ENCODE results near the gene COX6A2.

The COX6A2 gene

DNA sequence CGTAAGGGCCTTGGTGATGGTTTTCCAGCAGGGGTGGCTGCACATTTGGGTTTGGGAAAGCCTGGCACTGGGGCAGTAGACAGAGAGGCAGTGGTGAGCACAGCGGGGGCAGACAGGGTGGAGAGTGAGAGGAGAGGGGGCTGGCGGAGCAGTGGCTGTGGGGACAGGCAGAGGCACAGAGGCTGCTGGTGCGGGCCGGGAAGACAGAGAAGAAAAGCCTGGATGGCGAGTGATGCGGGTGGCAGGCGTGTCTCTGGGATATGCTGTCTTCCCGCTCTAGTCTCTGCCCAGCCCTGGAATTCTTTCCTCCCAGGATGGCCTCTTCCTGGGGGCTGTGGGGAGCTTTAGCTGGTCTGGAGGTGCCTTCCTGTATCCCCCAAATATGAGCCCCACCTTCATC, 18.1 kb downstream of the COX6A2 start:
- DNase-seq (ENCODE audit: low read depth in 2 of 2): no peak

DNA sequence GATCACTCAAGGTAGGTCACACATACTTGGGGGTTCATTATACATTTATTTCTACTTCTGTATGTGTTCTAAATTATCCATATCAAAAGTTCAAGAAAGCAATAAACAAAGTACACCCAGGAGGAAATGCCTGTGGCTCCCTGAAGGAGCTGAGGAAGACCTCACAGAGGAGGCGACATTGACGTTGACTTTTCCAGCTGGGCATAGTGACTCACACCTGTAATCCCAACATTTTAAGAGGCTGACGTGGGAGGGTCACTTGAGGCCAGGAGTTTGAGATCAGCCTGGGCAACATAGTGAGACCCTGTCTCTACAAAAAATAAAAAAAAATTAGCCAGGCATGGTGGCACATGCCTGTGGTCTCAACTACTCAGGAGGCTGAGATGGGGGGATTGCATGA, 18.7 kb downstream of the COX6A2 start:
- DNase-seq (ENCODE audit: low read depth in 2 of 2): no peak

DNA sequence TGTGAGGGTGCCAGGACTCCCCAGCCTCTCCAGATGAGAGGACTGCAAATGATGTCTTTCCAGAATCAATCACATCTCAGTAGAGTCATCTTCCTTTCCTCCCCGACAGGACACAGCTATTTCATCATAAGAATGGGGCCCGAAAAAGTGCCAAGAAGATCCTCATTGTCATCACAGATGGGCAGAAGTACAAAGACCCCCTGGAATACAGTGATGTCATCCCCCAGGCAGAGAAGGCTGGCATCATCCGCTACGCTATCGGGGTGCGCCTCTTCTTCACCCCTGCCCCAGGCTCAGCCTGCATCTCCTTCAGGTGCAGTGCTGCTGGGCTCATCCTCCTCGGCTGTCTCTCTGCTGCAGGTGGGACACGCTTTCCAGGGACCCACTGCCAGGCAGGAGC, 20.8 kb downstream of the COX6A2 start:
- no peak for DNase-seq (ENCODE audit: low read depth in 2 of 2)

DNA sequence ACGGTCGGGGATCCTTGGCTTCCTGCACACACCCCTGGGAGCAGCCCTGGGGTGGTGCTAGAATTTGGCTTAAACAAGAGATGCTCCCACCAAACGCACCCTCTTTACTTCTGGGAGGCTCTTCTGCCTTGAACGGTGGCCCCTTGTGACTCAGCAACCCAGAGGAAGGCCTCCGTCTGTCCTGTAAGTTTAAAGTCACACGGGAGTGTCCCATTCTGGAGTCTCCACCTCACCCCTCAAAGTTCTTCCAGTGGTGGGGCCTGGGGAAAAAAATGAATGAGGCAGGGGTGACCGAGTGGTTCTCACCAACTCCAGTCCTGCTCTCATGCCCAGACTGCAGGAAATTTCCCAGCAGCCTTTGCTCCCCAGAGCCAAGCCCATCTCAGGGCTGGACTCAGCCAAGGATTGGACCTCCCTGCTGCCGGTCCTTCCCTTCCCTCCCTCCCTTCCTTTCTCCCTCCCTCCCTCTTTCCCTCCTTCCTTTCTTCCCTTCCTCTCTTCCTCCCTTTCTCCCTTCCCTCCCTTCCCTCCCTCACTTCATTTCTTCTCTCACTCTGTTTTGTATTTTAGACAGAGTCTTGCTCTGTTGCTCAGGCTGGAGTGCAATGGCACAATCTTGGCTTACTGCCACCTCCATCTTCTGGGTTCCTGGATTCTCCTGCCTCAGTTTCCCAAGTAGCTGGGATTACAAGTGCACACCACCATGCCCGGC, 23.7 kb downstream of the COX6A2 start:
- no peak for DNase-seq (ENCODE audit: low read depth in 2 of 2)

DNA sequence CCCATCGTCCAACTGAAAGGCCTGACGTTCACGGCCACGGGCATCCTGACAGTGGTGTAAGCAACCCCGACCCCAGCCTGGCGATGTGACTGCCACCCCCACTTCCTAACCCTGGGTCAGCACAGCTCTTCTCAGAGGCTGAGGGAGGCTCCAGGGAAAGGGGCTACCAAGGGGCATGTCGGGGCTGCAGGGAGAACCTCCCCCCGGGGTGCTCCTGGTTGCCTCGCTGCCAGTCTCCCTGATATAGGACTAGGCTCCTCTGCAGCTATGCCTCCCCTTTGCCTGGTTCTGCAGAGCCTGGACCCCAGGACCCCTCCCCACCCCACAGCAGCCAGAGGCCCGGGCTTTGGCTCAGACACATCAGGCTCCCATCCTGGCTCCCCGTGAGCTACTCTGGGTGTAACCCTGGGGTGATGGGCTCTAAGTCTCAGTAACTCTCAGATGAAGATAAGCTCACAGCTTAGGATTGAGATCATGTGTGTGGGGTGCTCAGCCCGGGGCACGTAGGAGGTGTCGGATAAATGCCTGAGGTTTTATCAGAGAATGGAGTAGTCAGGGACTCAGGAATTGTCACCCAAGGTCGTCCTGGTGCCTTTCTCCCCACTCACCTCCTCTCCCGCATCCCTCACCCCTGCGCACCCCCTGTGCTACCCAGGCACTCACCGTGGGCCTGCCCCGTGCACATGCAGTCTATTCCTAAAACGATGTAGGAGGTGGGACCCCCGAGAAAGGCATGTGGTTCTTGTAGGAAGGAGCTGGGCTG, 24.4 kb downstream of the COX6A2 start:
- no peak for DNase-seq (ENCODE audit: low read depth in 2 of 2)

DNA sequence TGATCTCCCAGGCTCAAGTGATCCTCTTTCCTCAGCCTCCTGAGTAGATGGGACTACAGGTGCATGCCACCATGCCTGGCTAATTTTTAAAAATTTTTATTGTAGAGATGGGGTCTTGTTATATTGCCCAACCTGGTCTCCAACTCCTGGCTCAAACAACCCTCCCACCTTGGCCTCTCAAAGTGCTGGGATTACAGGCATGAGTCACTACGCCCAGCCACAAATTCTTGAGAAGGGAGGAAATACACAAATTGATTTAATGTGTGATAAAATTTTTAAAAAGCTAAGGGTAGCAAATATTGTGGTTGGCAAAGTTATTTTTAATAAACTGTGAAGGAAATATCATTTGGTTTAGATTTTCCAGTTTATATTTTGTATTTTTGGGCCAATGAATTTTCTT, 25.5 kb downstream of the COX6A2 start:
- no peak for DNase-seq (ENCODE audit: low read depth in 2 of 2)

DNA sequence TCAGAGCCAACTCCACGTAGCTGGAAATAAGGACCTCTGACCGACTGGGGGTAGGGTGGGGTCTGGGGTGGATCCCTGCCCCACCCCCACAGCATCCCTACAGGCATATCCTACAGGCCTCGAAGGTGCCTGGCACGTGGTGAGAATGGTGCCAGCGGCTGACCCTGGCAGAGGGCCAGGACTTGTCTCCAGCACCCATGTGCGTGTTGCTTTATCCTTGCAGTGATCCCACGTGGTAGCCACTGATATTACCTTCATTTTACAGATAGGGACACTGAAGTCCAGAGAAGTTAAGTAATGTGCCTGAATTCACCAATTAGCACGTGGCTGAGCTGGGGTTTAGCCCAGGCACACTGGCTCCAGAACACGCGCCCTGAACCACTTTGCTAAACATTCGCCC, 26.7 kb downstream of the COX6A2 start:
- no peak for DNase-seq (ENCODE audit: low read depth in 2 of 2)

DNA sequence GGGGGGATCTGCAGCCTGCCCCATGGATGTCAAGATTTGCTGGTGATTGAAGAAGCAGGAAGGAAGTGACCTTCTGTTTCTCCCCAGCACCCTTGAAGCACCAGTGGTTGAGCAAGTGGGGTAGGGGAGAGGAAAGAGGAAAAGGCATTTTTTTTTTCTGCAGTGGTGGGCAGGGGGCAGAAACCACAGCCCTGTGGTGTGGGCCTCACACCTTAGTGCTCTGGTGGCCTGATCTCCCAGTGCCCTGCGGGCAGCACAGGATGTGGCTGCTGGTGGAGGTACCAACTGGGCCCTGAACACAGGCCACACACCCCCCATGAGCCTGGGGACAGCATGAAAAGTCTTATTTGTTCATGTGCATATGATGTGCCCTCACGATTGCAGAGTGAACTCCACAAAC, 28.0 kb downstream of the COX6A2 start:
- peak in 1 of 2 donors; percentile 6 for DNase-seq (ENCODE audit: low read depth in 2 of 2)

DNA sequence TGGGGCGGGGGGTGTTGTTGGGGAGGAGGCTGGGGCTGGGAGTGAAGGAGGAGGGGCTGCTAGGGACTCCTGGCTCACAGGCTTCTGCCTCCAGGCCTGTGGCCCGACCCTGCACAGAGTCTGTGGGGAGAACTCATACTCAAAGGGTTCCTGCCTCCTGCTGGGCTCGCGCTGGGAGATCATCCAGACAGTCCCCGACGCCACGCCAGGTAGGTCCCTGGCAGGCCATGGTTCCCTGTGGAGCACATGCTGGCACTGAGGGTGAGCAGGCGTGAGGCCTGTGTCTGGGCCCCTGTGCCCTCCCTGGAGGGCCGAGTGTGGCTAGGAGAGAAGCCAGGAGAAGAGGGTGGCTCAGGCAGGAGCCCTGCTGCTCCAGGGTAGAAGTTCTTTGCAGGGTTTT, 30.5 kb downstream of the COX6A2 start:
- no peak for DNase-seq (ENCODE audit: low read depth in 2 of 2)

DNA sequence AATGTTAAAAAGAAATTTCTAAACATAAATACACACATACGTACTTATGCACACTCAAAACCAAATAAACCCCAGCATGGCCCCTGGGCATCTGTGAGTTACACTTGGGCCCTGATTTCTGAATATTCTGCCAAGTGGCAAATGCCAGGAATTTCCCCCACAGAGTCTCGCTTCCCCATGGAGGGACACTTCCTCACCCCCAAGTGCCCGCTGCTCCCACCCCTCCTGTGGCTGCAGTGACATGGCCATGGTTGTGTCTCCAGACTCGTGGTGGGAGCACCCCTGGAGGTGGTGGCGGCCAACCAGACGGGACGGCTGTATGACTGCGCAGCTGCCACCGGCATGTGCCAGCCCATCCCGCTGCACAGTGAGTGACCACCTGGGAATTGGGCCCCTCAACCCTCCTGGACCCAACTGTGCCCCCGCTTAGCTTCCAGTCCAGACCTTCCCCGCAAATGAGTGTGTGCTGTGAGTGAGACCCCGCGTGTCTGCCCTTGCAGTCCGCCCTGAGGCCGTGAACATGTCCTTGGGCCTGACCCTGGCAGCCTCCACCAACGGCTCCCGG, 31.0 kb downstream of the COX6A2 start:
- DNase-seq (ENCODE audit: low read depth in 2 of 2): no peak

DNA sequence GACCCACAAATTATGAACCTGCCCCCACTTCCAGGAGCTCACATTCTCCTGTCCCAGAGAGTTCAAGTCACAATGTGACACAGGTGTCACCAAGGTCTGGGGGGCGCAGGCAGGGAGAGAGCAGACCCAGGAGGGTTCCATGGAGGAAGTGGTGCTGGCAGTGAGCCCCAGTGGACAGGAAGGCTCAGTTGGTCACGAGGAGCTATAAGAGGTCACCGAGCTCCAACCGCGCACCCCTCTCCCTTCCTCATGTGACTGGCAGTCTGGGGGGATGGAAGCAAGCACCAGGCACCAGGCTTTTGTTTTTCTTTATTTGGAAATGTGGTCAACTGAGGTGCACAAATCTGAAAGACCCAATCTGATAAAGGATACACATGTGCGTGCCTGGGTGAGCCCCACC, 32.5 kb downstream of the COX6A2 start:
- DNase-seq (ENCODE audit: low read depth in 2 of 2): no peak

DNA sequence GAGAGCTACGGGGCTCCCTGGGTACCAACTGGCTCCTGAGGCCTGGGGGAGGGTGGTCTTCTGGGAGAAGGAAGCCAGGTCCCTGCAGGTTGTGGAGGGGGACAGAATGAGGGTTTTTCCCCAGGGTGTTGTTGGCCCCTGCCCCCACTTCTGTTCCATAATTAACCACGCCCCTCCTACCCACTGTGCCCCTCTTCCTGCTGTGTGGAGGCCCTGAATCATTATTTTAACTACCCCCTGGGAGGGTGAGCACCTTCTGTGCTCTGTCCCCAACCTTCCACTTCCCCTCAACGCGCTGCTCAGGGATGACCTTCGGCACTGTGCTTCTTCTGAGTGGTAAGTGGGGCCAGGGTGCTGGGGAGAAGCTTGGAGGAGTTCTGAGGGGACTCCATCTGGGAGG, 35.1 kb downstream of the COX6A2 start, which contains the start of gene ITGAD:
TSS of gene ITGAD (plus strand) at position 280 of the 400 bp plus-strand sequence. CDS start at position 306, 26 bp downstream.
- no peak for DNase-seq (ENCODE audit: low read depth in 2 of 2)

DNA sequence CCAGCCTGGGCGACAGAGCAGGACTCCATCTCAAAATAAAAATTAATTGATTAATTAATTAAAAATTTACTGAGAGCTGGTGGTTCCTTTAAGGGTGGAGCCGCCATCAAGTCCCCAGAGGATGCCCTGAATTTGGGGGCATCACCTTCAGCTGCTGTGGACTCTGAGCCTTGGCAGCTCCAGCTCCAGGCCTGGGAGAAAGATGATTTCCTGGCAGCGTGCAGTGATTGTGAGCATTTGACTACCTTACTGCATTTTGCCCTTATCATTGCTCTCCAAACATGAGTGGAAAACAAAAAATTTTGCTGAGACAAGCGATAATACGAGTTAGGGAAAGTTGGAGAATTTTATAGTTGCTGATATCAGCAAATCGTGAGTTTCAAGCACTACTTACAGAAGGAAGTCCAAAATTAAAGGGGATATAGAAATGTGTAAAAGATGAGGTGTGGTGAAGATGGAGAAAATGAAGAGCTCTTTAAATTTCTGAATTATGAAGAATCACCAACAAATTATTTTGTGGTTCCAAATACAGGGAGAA, 37.6 kb downstream of the COX6A2 start:
- no peak for DNase-seq (ENCODE audit: low read depth in 2 of 2)

DNA sequence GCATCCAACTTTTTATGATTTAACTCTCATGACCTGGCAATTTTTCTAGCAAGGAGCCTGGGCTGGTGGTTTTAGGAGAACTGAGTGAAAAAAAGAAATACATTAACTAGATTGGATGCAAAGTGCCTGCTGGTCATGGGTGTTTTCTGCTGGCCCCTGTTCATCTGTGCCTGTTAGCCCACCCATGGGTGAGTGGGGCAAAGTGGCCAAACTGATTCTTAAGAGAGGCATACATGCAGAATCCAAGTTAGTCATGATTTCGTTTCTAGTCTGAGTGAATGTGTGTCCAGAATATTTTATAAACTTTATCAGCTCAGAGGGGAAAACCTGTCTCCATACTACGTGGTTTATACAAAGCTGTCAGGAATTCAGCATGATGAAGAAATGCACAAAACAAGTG, 39.6 kb downstream of the COX6A2 start:
- DNase-seq (ENCODE audit: low read depth in 2 of 2): no peak

DNA sequence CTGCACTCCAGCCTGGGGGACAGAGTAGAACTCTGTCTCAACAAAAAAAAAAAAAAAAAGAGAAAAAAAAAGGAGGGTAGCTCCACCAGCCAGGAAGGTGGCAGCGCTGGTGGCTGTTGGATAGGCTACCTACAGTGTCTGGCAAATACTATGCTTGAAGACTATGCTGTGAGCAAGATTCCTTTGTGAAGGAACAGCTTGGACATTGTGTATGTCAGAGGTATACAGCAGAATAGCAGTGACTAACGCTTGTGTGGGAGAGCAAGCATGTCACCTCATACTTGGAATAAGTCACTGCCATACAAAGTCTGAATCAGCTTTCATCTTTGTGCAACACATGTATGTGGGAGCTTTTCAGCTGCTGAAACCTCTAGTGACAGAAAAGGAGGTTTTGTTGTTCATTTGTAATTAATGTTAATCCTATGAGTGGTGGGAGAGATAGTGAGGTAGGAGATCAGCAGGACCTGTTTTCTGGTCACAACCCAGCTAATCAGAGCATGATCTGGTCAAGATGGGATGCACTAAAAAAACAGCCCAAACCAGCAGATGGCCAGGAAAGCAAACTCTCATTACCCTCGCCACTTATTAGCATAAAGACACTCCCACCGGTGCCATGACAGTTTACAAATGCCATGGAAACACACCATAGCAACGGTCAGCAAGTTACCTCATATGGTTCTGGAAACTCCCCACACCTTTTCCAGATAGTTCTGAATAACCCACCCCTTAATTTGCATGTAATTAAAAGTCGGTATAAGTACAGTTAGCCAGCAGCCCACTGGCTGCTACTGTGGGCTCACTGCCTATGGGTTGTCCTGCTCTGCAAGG, 41.8 kb downstream of the COX6A2 start:
- DNase-seq (ENCODE audit: low read depth in 2 of 2): no peak

DNA sequence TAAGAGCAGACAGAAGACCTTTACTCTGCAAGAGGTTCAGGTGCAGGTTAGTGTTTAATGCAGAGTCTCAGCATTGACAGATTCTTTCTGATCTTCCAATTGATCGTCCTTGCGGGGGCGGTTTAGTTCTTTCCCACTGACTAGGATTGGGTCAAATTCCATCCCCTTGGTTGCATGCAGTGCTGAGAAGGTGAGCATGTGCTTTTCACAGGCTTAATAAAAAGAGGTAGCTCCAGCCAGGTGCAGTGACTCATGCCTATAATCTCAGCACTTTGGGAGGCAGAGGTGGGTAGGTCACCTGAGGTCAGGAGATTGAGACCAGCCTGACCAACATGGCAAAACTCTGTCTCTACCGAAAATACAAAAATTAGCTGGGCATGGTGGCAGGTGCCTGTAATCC, 42.5 kb downstream of the COX6A2 start:
- DNase-seq (ENCODE audit: low read depth in 2 of 2): no peak

DNA sequence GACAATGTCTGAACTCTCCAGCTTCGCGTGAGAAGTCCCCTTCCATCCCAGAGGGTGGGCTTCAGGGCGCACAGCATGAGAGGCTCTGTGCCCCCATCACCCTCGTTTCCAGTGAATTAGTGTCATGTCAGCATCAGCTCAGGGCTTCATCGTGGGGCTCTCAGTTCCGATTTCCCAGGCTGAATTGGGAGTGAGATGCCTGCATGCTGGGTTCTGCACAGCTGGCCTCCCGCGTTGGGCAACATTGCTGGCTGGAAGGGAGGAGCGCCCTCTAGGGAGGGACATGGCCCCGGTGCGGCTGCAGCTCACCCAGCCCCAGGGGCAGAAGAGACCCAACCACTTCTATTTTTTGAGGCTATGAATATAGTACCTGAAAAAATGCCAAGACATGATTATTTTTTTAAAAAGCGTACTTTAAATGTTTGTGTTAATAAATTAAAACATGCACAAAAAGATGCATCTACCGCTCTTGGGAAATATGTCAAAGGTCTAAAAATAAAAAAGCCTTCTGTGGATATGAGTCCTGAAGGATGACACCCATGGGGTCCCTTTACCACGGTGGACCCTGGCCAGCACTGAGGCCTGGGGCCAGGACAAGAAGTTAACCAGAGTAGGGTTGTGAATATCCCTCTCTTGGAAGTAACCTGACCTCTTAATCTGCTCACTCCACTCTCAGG, 45.5 kb downstream of the COX6A2 start:
- peak; percentile 31 to 39 for DNase-seq (ENCODE audit: low read depth in 2 of 2)

DNA sequence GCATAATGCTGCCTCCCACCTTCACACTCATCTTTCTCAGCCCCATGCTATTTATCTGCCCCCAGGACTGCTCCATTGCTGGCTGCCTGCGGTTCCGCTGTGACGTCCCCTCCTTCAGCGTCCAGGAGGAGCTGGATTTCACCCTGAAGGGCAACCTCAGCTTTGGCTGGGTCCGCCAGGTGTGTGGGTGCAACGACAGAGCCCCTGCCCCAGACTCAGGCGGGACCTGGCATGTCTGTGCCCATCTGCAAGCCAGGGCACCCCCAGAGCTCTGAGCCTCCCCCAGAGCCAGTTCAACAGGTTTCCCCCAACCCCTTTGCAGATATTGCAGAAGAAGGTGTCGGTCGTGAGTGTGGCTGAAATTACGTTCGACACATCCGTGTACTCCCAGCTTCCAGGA, 48.0 kb downstream of the COX6A2 start:
- DNase-seq (ENCODE audit: low read depth in 2 of 2): no peak

Measured in stimulated activated CD8-positive, alpha-beta memory T cell treated with anti-CD3 and anti-CD28 coated beads, Interleukin-7, amount 100 ng/mL, for 1 hour (primary cell).